Measurements from ENCODE around the gene ARHGAP21.

Gene ARHGAP21

GRCh38 chr10:24545585-24545984 lies 178.1 kb downstream of the ARHGAP21 start:
- no peak overlapping the region for H3K9ac ChIP-seq
- H3K4me1 ChIP-seq = no peaks in the 10 kb centered on the region
- no peak overlapping the region for H3K4me2 ChIP-seq
- H3K36me3 ChIP-seq = peaks cover 0 to 50% (median 0%) of the 10 kb centered on the region in 11 experiments; a peak in 4 of 22 replicates
- H3K9me3 ChIP-seq (replicated peaks in 1 of 11) = no peaks in the 10 kb centered on the region
- no peak for TF ChIP-seq Cebpa-rat (IDR thresholded peaks at IDR 0.05)
- H3K27me3 ChIP-seq = no peaks in the 10 kb centered on the region
- H3K27ac ChIP-seq = no peak overlapping the region
- no peaks in the 10 kb centered on the region for H4K20me1 ChIP-seq
- no peak overlapping the region for H3K4me3 ChIP-seq

- Histone ChIP-seq H3K4me1 (no peaks in the 10 kb centered on the region), H4K20me1 (no peaks in the 10 kb centered on the region), H3K4me3 (no peak overlapping the region), H3K9me3 (replicated peaks in 1 of 11) (no peaks in the 10 kb centered on the region), H3K27ac (no peak overlapping the region), H3K27me3 (no peaks in the 10 kb centered on the region), H3K4me2 (no peak overlapping the region), H3K9ac (no peak overlapping the region), H3K36me3 (peaks cover 0 to 59% (median 0%) of the 10 kb centered on the region in 11 experiments; a peak in 4 of 22 replicates)
- no peak for TF ChIP-seq Cebpa-rat (IDR thresholded peaks at IDR 0.05)
Observed at GRCh38 chr10:24544776-24545175, 178.9 kb downstream of the ARHGAP21 start.

- Histone ChIP-seq H3K4me2 (no peak overlapping the region), H3K27ac (no peak overlapping the region), H3K4me3 (no peak overlapping the region), H3K9me3 (replicated peaks in 1 of 11) (no peaks in the 10 kb centered on the region), H3K36me3 (peaks cover 0 to 72% (median 0%) of the 10 kb centered on the region in 11 experiments; a peak in 4 of 22 replicates), H4K20me1 (no peaks in the 10 kb centered on the region), H3K27me3 (no peaks in the 10 kb centered on the region), H3K4me1 (no peaks in the 10 kb centered on the region), H3K9ac (no peak overlapping the region)
- TF ChIP-seq Cebpa-rat (IDR thresholded peaks at IDR 0.05) = no peak
Observed at GRCh38 chr10:24542314-24543270, 181.1 kb downstream of the ARHGAP21 start.

- TF ChIP-seq Cebpa-rat (IDR thresholded peaks at IDR 0.05) = no peak
- no peaks in the 10 kb centered on the region for H3K27me3 ChIP-seq
- H3K9ac ChIP-seq = no peak overlapping the region
- no peak overlapping the region for H3K4me3 ChIP-seq
- no peak overlapping the region for H3K27ac ChIP-seq
- no peaks in the 10 kb centered on the region for H3K4me1 ChIP-seq
- no peak overlapping the region for H3K4me2 ChIP-seq
- no peaks in the 10 kb centered on the region for H4K20me1 ChIP-seq
- no peaks in the 10 kb centered on the region for H3K9me3 ChIP-seq (replicated peaks in 1 of 11)
- H3K36me3 ChIP-seq = peaks cover 0 to 85% (median 0%) of the 10 kb centered on the region in 11 experiments; a peak in 4 of 22 replicates
Observed at GRCh38 chr10:24541239-24541753, 182.4 kb downstream of the ARHGAP21 start.

GRCh38 chr10:24536636-24537035 lies 187.1 kb downstream of the ARHGAP21 start:
- Histone ChIP-seq H3K4me2 (no peak overlapping the region), H3K4me1 (no peaks in the 10 kb centered on the region), H3K9ac (no peak overlapping the region), H3K9me3 (replicated peaks in 1 of 11) (peaks cover 0 to 3% (median 0%) of the 10 kb centered on the region in 11 experiments; a peak in 1 of 22 replicates), H3K27me3 (no peaks in the 10 kb centered on the region), H4K20me1 (no peaks in the 10 kb centered on the region), H3K4me3 (no peak overlapping the region), H3K36me3 (peaks cover 0 to 90% (median 10%) of the 10 kb centered on the region in 11 experiments; a peak in 9 of 22 replicates), H3K27ac (no peak overlapping the region)
- no peak for TF ChIP-seq Cebpa-rat (IDR thresholded peaks at IDR 0.05)

- Histone ChIP-seq H3K27ac (no peak overlapping the region), H3K4me2 (no peak overlapping the region), H3K4me1 (no peaks in the 10 kb centered on the region), H3K9me3 (replicated peaks in 1 of 11) (peaks cover 0 to 3% (median 0%) of the 10 kb centered on the region in 11 experiments; a peak in 1 of 22 replicates), H3K9ac (no peak overlapping the region), H4K20me1 (no peaks in the 10 kb centered on the region), H3K27me3 (no peaks in the 10 kb centered on the region), H3K4me3 (no peak overlapping the region), H3K36me3 (peaks cover 0 to 86% (median 12%) of the 10 kb centered on the region in 11 experiments; a peak in 9 of 22 replicates)
- no peak for TF ChIP-seq Cebpa-rat (IDR thresholded peaks at IDR 0.05)
Observed at GRCh38 chr10:24533981-24534380, 189.7 kb downstream of the ARHGAP21 start.

Data from BLaER1 treated with 17β-estradiol and CSF1 and Interleukin-3, amounts not matched to agents 10 nM and 100 nM (cell line).